Measurements from ENCODE around the gene RP2.

RP2 gene

GRCh38 chrX:46836701-46837557, at the start of gene RP2:
Gene RP2 (plus strand): TSS chrX:46837043. CDS start chrX:46837101, 58 bp downstream.
- DNase-seq: peak; percentile 95

GRCh38 chrX:46788902-46789301, 47.9 kb upstream of the RP2 start:
- no peak for DNase-seq

GRCh38 chrX:46791927-46792809, 44.7 kb upstream of the RP2 start:
- peak; percentile 64 for DNase-seq

- no peak for DNase-seq
Observed at GRCh38 chrX:46792810-46793188, 44.0 kb upstream of the RP2 start.

GRCh38 chrX:46793386-46794143, 43.3 kb upstream of the RP2 start:
- DNase-seq: no peak

GRCh38 chrX:46796574-46797191, 40.2 kb upstream of the RP2 start:
- peak; percentile 79 for DNase-seq

GRCh38 chrX:46803140-46803539, 33.7 kb upstream of the RP2 start:
- no peak for DNase-seq

GRCh38 chrX:46805270-46805669, 31.6 kb upstream of the RP2 start:
- no peak for DNase-seq

GRCh38 chrX:46811121-46811520, 25.7 kb upstream of the RP2 start:
- no peak for DNase-seq

- DNase-seq: no peak
Observed at GRCh38 chrX:46812445-46812844, 24.4 kb upstream of the RP2 start.

GRCh38 chrX:46814966-46815365, 21.9 kb upstream of the RP2 start:
- DNase-seq: no peak

GRCh38 chrX:46819136-46819535, 17.7 kb upstream of the RP2 start:
- no peak for DNase-seq

- no peak for DNase-seq
Observed at GRCh38 chrX:46820391-46821100, 16.3 kb upstream of the RP2 start.

- no peak for DNase-seq
Observed at GRCh38 chrX:46823481-46823880, 13.4 kb upstream of the RP2 start.

GRCh38 chrX:46831765-46832327, 5.0 kb upstream of the RP2 start:
- DNase-seq: no peak

GRCh38 chrX:46837558-46838485, 979 bp downstream of the RP2 start:
- DNase-seq: peak; percentile 6

- peak; percentile 4 for DNase-seq
Observed at GRCh38 chrX:46838486-46838870, 1.6 kb downstream of the RP2 start.

GRCh38 chrX:46838974-46839480, 2.2 kb downstream of the RP2 start:
- DNase-seq: no peak

- DNase-seq: no peak
Observed at GRCh38 chrX:46840946-46841345, 4.1 kb downstream of the RP2 start.

GRCh38 chrX:46841346-46841745, 4.5 kb downstream of the RP2 start:
- peak; percentile 2 for DNase-seq

Data from eye (tissue), 1 donor.